Vagina (tissue), 2 donors: ENCODE data around the gene MPHOSPH6.

Source experiments
- POLR2A ChIP-seq, 2 donors: fragments of 450-650 bp; IDR thresholded peaks; one replicate each; pipeline ENCODE4 v1.6.1; 2017; ENCODE audit warnings: antibody characterized with exemption in 2 of 2, mild to moderate bottlenecking in 2 of 2, moderate library complexity in 2 of 2
- TF ChIP-seq, protein P1 (sequence below), 3 experiments: fragments of 450-650 bp in 2 of 3; fragments of 200-600 bp in 1 of 3; sonication (generic) in 1 of 3; IDR thresholded peaks; one replicate each; pipeline ENCODE4 v1.5.1; 2017 to 2019; ENCODE audit warnings: antibody characterized with exemption in 3 of 3, mild to moderate bottlenecking in 2 of 3, moderate library complexity in 2 of 3

DNA sequence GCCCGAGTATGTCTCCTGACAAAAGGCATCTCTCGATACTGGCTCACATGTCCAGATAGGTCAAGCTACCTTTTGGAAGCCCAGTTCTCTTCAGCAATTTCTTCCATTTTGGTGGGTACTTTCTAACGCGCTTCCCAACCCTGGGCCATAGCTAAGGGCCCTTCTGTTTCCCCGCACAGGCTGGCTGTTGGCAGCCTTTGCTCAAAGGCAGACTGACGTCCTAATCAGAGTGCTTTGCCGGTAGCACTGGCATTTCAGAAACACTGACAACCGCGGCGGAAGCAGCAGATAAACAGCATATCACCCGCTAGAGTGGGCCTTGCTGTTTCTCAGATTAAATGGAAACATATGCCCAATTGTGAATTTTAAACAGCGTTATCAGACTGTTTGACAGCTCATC is 49.3 kb upstream of the MPHOSPH6 start:
- TF ChIP-seq, protein P1, sequence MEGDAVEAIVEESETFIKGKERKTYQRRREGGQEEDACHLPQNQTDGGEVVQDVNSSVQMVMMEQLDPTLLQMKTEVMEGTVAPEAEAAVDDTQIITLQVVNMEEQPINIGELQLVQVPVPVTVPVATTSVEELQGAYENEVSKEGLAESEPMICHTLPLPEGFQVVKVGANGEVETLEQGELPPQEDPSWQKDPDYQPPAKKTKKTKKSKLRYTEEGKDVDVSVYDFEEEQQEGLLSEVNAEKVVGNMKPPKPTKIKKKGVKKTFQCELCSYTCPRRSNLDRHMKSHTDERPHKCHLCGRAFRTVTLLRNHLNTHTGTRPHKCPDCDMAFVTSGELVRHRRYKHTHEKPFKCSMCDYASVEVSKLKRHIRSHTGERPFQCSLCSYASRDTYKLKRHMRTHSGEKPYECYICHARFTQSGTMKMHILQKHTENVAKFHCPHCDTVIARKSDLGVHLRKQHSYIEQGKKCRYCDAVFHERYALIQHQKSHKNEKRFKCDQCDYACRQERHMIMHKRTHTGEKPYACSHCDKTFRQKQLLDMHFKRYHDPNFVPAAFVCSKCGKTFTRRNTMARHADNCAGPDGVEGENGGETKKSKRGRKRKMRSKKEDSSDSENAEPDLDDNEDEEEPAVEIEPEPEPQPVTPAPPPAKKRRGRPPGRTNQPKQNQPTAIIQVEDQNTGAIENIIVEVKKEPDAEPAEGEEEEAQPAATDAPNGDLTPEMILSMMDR (IDR thresholded peaks at IDR 0.05): no peak
- TF ChIP-seq POLR2A (IDR thresholded peaks at IDR 0.05): no peak
